ENCODE data around the gene CHST8.
A peak's percentile ranks its signal among the peaks of the same experiment; 100 is the strongest.

CHST8 gene

DNA sequence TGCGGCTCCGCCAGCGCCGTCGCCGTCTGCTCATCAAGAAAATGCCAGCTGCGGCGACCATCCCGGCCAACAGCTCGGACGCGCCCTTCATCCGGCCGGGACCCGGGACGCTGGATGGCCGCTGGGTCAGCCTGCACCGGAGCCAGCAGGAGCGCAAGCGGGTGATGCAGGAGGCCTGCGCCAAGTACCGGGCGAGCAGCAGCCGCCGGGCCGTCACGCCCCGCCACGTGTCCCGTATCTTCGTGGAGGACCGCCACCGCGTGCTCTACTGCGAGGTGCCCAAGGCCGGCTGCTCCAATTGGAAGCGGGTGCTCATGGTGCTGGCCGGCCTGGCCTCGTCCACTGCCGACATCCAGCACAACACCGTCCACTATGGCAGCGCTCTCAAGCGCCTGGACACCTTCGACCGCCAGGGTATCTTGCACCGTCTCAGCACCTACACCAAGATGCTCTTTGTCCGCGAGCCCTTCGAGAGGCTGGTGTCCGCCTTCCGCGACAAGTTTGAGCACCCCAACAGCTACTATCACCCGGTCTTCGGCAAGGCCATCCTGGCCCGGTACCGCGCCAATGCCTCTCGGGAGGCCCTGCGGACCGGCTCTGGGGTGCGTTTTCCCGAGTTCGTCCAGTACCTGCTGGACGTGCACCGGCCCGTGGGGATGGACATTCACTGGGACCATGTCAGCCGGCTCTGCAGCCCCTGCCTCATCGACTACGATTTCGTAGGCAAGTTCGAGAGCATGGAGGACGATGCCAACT, 150.5 kb downstream of the CHST8 start:
- no peak for DNase-seq

GRCh38 chr19:33772858-33773180, 151.1 kb downstream of the CHST8 start:
- no peak for DNase-seq

DNA sequence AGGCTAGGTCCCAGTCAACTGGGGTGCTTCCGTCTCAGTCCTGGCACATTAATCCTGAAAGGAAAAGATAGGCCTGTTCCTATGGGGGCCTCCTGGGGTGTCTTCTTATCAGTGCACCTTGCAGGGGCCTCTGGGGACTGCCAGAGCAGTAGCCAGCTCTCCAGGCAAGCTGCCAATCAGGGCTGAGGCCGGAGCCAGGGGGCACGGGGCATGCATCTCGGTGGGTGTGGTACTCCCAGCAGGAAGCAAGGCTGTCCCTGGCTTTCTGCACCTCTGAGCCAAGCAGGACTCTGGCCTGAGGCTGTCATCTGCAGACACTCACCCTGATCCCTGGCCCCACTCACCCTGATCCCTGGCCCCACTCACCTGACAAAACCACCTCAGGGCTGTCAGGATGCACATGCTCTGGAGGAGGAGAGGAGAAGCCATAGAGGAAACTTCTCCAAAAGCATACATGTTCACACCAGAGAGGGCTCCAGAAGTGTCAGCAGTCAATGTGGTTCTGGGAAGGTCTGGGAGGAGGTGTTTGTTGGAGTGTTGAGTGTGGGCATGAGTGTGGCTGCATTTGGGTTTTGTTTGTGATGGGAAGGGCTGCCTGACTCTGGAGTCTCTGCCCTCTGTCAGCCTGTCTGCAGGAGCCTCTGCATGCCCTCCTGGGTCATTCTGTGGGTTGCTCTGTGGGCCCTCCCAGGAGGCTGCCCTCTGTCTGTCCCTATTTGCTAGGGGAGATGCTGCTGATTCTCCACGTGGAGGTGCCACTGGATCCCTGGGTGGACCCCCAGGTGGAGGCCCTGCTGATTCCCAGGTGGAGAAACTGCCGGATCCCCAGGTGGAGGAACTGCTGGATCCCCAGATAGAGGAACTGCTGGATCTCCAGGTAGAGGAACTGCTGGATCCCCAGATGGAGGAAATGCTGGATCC, 152.2 kb downstream of the CHST8 start:
- no peak for DNase-seq

DNA sequence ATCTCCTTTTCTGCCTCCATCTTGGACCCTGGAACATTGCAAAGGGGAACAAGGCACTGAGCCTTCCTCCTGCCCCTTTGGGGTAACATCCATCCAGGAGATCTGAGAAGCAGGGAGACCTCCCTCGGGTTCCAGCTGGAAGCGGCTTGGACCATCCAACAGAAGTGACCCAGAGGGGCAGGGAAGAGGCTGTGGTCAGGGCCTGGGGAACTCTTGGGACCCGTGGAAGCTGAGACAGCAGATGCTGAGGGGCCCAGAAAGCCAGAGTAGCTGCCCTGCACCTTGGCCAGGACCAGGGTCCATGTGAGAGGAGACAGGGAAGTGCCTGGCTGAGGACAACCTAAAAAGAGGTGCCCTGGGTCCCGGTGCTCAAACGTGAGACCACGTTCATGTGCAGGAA, 153.0 kb downstream of the CHST8 start:
- DNase-seq = no peak

DNA sequence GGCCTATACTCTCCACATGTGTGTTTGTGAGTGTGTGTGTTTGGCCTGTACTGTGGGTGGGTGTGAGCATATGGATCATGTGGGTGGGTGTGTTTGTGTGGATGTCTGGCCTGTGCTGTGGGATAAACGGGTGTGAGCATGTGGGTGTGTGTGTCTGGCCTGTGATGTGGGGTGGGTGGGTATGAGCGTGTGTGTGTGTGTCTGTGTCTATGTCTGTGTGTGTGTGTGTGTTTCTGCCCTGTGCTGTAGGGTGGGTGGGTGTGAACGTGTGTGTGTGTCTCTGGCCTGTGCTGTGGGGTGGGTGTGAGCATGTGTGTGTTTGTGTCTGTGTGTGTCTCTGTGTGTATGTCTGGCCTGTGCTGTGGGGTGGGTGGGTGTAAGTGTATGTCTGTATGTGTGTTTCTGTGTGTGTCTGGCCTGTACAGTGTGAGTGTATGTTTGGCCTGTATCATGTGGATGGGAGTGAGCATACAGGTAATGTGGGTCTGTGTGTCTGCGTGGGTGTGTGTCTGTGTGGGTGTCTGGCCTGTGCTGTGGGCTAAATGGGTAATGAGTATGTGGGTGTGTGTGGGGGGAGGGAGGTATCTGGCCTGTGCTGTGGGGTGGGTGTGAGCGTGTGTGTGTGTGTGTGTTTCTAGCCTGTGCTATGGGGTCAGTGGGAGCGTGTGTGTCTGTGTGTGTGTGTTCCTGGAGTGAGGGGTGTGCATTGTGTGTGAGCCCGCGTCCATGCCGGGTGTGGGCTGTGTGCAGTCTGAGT, 154.2 kb downstream of the CHST8 start:
- no peak for DNase-seq

GRCh38 chr19:33777351-33777750, 155.6 kb downstream of the CHST8 start:
- DNase-seq = no peak

DNA sequence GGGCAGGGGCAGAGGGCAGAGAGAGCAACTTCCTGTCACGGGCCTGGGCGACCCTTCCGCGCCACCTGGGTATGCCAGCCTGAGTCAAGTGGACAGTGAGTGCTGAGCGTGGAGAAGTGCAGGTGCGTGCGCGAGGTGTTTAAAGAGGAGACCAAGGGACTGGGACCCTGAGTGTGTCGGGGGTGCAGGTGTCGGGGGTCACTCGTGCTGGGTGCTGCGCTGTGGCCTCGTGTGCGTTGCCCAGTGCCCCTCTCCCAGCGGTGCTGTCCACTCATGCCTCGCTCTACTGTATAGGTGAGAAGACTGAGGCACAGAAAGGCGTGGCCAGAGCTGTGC, 156.0 kb downstream of the CHST8 start:
- no peak for DNase-seq

- DNase-seq = peak; percentile 85 to 95 (median 94)
Measured at GRCh38 chr19:33778089-33778791, 156.5 kb downstream of the CHST8 start.

- no peak for DNase-seq
Measured at GRCh38 chr19:33779849-33780248, 158.1 kb downstream of the CHST8 start.

- DNase-seq = no peak
Measured at GRCh38 chr19:33780251-33780650, 158.5 kb downstream of the CHST8 start.

- DNase-seq = no peak
Measured at GRCh38 chr19:33780746-33781145, 159.0 kb downstream of the CHST8 start.

- DNase-seq = no peak
Measured at GRCh38 chr19:33781415-33781935, 159.7 kb downstream of the CHST8 start.

DNA sequence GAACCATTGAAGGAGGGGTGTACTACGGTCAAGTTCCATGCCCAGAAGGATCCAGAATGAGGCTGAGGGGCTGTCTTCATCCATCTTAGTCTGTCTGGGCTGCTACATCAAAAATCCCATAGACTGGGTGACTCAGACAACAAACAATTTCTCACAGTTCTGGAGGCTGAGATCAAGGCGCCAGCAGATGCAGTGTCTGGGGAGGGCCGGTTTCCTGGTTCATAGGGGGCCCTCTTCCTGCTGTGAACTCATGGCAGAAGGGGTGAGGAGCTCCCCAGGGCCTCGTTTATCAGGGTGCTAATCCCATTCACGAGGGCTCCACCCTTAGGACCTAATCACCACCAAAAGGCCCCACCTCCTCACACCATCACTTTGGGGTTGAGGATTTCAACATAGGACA, 160.2 kb downstream of the CHST8 start:
- DNase-seq = no peak

DNA sequence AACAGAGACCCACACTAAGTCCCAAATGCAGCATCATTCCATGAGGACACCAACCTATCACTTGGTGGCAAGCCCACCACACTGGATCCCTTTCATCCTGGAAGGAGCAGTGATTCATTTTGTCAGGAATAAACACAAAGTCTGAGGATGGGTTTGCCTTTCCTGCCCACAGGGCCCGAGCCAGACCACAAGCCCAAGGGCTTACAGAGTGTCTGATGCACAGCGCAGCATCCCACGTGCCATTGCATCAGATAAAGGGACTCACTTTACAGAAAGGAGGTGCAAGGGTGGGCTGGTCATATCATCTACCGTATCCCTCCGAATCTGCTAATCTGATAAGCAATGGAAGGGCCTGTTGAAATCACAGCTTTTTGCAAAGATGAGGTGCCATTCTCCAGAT, 162.7 kb downstream of the CHST8 start:
- no peak for DNase-seq

GRCh38 chr19:33785795-33786194, 164.0 kb downstream of the CHST8 start:
- no peak for DNase-seq

DNA sequence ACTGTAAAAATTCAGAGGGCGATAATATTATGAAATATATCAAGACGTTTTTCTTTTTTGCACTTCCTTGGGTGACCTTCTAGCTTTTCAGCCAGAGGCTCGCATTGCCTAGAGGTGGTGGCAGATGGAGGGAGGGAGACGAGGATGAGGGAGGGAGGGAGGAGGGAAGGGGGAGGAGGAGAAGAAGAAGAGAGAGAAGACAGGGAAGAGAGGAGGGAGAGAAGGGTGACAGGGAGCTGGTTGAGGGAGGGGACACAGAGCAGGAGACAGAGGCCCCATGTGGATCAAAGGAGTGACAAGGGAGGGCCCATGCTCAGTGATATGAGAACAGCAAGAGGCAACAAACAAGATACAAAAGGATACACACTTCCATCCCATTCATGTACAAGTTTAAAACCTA, 166.9 kb downstream of the CHST8 start:
- no peak for DNase-seq

- no peak for DNase-seq
Measured at GRCh38 chr19:33789344-33789743, 167.6 kb downstream of the CHST8 start.

DNA sequence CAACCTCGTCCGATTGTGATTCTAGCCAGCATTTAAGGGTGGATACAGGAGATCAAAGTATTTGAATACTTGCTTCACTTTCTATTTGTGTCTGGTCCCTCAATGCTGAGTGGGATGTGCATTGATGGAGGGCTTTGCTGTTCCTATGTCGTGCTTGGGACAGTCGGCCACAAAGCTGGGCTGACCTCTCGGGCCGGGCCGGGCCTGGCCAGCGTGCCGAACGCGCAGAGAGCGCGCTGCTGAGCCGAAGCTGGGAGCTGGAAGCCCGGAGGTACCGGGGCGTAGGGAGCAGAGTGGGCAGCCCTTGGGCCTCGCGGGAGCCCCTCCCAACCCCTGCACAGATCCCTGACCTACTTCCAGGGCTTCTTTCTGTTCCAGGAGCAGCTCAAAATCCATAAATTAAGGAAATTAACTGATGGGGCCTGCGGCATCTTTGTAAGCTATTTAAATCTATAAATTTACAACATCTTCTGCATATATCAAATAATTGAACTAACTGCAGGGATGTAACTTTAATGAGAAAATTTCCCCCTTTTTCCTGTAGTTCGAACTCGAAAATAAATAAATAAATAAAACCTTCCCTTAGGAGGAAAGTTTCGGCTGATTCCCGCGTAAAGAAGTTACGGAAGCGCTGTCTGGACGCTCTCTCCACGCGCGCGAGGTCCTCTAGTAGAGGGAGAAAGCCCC, 173.1 kb downstream of the CHST8 start:
- no peak for DNase-seq

- peak; percentile 83 to 95 (median 89) for DNase-seq
Measured at GRCh38 chr19:33795370-33796163, 173.8 kb downstream of the CHST8 start.

DNA sequence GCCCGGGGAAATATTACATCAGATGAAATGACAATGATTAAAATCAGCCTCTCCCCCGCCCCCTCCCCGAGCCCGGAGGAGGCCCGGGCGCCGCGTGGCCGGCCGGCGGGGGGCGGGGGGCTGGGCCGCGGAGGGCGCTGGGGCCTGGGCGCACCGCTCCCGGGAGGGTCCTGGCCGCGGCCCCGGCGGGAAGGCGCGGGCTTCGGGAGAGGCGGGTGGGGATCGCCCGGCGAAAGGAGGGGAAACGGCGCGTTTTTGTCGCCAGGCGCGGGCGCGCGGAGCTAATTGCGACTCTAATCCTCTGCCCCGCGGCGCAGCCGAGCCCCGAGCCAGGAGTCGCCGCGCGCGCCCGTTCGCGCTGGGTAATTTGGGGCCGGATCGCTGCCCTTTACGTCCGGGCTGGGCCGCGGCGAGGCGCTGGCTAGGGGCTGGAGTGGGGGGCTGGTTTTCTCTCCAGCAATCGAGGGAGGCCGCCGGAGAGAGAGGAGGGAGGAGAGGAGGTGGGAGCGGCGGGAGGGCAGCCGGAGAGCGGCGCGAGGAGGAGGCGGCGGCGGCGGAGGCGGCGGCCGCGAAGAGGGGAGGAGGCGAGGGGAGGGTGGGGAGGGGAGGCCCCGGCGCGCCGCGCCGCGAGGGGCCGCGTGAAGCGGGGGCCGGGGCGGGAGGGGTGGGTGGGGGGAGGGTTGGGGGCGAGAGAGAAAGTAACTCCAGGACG, 174.6 kb downstream of the CHST8 start, which contains the start of gene KCTD15:
Gene KCTD15, plus strand, starts transcription at position 707 of the 712 bp plus-strand sequence. CDS start 3,585 bp downstream, outside the sequence.
- peak; percentile 15 to 77 (median 58) for DNase-seq
